Thoracic aorta (tissue), 2 donors: ENCODE results near the gene SNRNP70. TPM values are rescaled to one million over a fixed set of nuclear protein-coding genes. Genes with fewer than 3 reads are reported as not detected.

ENCODE experiments used
- ATAC-seq: fragments of 150-250 bp; one replicate; pipeline ENCODE4 v1.8.0; 2017; ENCODE audit warnings: low read depth; ENCODE audit not compliant: insufficient number of reproducible peaks, low FRiP score
- DNase-seq: peaks from one replicate; pipeline ENCODE4 v3.0.0-alpha.2; 2020; ENCODE audit warnings: low spot score
- H3K27ac ChIP-seq, 2 donors: fragments of 200-600 bp; sonication (generic); 1 replicate in 1 of 2; 2 replicates in 1 of 2; pipeline ENCODE4 v1.5.1; 2016; ENCODE audit warnings: mild to moderate bottlenecking in 2 of 2, moderate library complexity in 2 of 2
- H3K27me3 ChIP-seq: fragments of 200-600 bp; sonication (generic); replicated peaks from 2 replicates; pipeline ENCODE4 v1.6.0; 2016; ENCODE audit warnings: mild to moderate bottlenecking; ENCODE audit not compliant: insufficient read depth
- H3K36me3 ChIP-seq: fragments of 200-600 bp; sonication (generic); one replicate; pipeline ENCODE4 v1.5.1; 2016
- H3K4me1 ChIP-seq, 2 donors: fragments of 200-600 bp; sonication (generic); 1 replicate in 1 of 2; 2 replicates in 1 of 2; pipeline versions ENCODE4 v1.5.1 to v1.6.0; 2016; ENCODE audit warnings: low read depth in 2 of 2, mild to moderate bottlenecking in 1 of 2; ENCODE audit not compliant: control insufficient read depth in 1 of 2
- H3K4me3 ChIP-seq: fragments of 200-600 bp; sonication (generic); 2 replicates; pipeline ENCODE4 v1.5.1; 2016; ENCODE audit warnings: mild to moderate bottlenecking
- H3K9me3 ChIP-seq: fragments of 200-600 bp; sonication (generic); 2 replicates; pipeline ENCODE4 v1.5.1; 2016
- total RNA-seq, 2 donors: library from RNA; depleted of rRNA; stranded (reverse); fragments of >200 nt; gene quantifications; one replicate each; pipeline versions ENCODE4 v1.1.0 to v1.2.3, GENCODE V29; 2016
- TF ChIP-seq, protein P1 (sequence below): fragments of 200-600 bp; sonication (generic); IDR thresholded peaks from one replicate; pipeline ENCODE4 v1.5.1; 2019; ENCODE audit warnings: antibody characterized with exemption

Gene SNRNP70
- total RNA-seq, 2 donors from 2014 or later = 339 to 438 TPM

DNA sequence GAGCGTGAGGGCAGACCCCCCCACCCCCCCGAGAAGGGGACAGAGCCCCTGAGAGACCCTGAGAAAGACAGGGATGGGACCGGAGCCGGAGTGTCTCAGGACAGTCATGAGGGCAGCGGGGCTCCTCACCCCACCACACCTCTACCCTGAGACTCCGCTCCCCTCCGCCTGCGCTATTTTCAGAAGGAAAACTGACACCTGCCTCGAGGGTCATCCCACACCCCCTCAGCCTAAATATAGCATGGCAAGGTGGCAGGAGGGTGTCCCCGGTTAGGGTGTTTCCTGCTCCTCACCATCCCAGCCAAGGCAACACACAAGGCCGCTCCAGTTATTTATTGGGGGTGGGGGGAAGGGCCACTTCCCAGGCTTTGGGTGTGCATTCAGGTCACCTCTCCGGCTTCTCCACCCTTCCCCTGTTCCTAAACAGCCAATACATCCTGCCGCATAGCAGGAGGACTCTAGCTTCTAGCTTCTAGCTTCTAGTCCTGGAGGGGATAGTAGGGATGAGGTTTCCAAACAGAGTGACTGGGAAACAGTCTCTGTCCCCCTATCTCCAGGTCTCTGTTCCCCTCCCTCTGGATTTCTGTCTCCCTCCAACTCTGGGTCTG is 19.2 kb upstream of the SNRNP70 start:
- H3K9me3 ChIP-seq = no peaks in the 10 kb centered on the region
- H3K4me1 ChIP-seq = no peaks in the 10 kb centered on the region
- no peaks in the 10 kb centered on the region for H3K27me3 ChIP-seq
- TF ChIP-seq, protein P1, sequence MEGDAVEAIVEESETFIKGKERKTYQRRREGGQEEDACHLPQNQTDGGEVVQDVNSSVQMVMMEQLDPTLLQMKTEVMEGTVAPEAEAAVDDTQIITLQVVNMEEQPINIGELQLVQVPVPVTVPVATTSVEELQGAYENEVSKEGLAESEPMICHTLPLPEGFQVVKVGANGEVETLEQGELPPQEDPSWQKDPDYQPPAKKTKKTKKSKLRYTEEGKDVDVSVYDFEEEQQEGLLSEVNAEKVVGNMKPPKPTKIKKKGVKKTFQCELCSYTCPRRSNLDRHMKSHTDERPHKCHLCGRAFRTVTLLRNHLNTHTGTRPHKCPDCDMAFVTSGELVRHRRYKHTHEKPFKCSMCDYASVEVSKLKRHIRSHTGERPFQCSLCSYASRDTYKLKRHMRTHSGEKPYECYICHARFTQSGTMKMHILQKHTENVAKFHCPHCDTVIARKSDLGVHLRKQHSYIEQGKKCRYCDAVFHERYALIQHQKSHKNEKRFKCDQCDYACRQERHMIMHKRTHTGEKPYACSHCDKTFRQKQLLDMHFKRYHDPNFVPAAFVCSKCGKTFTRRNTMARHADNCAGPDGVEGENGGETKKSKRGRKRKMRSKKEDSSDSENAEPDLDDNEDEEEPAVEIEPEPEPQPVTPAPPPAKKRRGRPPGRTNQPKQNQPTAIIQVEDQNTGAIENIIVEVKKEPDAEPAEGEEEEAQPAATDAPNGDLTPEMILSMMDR = no peak
- DNase-seq (no peak), ATAC-seq (no peak)
- no peaks in the 10 kb centered on the region for H3K36me3 ChIP-seq
- no peak overlapping the region for H3K4me3 ChIP-seq
- H3K27ac ChIP-seq = no peak overlapping the region

DNA sequence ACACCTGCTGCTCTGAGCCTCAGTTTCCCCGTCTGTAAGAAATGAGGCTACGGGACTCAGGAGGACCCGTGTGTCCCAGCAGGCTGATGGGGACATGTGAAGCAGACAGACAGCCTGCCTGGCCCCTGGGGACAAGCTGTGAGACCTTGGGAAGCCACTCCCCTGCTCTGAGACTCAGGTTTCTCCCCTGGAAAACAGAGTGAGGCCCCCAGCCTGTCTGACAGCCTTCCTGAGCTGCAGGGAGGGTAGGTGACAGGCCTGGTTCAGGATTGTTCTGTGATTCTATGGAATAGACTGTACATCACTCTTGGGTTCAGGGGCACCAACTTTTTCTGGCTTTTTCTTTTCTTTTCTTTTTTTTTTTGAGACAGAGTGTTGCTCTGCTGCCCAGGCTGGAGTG is 17.7 kb upstream of the SNRNP70 start:
- no peaks in the 10 kb centered on the region for H3K9me3 ChIP-seq
- DNase-seq (no peak), ATAC-seq (no peak)
- TF ChIP-seq, protein P1 = no peak
- no peaks in the 10 kb centered on the region for H3K36me3 ChIP-seq
- no peak overlapping the region for H3K4me3 ChIP-seq
- no peak overlapping the region for H3K27ac ChIP-seq
- no peaks in the 10 kb centered on the region for H3K27me3 ChIP-seq
- H3K4me1 ChIP-seq = peaks cover 0 to 4% of the 10 kb centered on the region in 2 donors

DNA sequence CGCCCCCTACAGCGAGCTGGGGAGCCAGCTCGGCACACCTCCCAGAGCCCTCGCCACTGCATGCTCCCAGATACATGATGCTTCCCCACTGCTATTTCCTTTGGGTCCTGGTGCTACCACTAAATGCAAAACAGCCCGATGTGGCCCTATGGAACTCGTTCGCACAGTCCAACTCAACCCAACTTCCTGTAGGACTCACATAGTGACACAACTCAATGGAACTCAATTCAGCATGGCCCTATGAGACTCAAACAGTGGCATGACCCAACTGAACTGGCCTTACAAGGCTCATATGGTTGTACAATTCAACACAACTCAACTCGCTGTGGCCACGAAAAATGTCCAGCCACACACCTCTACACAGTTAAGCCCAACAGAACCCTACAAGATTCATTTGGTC is 16.2 kb upstream of the SNRNP70 start:
- H3K27me3 ChIP-seq = peaks cover 6% of the 10 kb centered on the region

DNA sequence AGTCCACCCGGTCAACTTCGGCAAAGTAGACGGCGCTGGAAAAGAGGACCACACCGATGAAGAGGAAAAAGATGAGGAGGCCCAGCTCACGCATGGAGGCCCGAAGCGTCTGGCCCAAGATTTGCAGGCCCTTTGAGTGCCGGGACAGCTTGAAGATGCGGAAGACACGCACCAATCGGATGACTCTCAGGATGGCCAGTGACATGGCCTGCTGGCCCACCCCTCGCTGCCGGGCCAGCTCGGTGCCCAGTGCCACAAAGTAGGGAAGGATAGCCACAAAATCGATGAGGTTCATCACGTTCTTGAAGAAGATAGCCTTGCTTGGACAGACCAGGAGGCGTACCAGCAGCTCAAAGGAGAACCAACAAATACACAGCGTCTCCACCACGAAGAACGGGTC is 14.8 kb upstream of the SNRNP70 start:
- Histone ChIP-seq H3K27ac (no peak overlapping the region), H3K9me3 (no peaks in the 10 kb centered on the region), H3K4me1 (peaks cover 0 to 4% of the 10 kb centered on the region in 2 donors), H3K4me3 (no peak overlapping the region), H3K36me3 (no peaks in the 10 kb centered on the region), H3K27me3 (peaks cover 6% of the 10 kb centered on the region)
- ATAC-seq (no peak), DNase-seq (no peak)
- TF ChIP-seq, protein P1 = no peak

More for the DNA sequence above, 16.2 kb upstream of the SNRNP70 start:
- Histone ChIP-seq H3K9me3 (no peaks in the 10 kb centered on the region), H3K4me3 (no peak overlapping the region), H3K27ac (no peak overlapping the region), H3K36me3 (no peaks in the 10 kb centered on the region), H3K4me1 (peaks cover 0 to 4% of the 10 kb centered on the region in 2 donors)
- no peak for ATAC-seq
- TF ChIP-seq, protein P1 = no peak
- DNase-seq = no peak

DNA sequence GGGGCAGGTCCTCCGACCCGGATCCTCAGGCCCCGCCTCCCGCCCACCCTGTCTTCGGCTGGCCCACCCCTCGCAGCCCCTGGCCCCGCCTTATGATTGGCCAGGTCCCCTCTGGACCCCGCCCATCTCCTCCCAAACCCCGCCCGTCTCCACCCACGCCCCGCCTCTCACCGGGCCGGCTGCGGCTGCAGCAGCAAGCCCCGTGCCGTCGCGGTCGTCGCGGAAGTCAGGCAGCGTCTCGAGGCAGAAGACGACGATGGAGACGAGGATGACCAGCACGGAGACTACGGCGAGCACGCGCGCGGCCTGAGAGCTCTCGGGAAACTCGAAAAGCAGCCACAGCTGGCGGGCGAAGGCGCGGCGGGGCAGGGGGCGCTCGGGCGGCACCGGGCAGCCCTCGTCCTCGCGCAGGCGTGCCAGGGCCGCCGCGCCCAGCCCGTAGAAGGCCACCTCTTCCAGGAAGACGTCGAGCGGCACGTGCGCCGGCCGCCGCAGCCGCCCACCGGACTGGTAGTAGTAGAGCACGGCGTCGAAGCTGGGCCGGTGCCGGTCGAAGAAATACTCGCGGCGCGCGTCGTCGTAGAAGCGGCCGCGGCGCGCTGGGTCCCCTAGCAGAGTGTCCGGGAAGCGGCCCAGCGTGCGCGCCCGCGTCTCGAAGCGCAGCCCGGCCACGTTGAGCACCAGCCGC is 13.2 kb upstream of the SNRNP70 start:
- no peak overlapping the region for H3K27ac ChIP-seq
- H3K27me3 ChIP-seq = peaks cover 6% of the 10 kb centered on the region
- H3K9me3 ChIP-seq = no peaks in the 10 kb centered on the region
- H3K4me1 ChIP-seq = peaks cover 0 to 4% of the 10 kb centered on the region in 2 donors
- H3K36me3 ChIP-seq = no peaks in the 10 kb centered on the region
- H3K4me3 ChIP-seq = no peak overlapping the region
- ATAC-seq (no peak), DNase-seq (no peak)
- TF ChIP-seq, protein P1 = no peak
